NCI-H1048 (cell line): ENCODE measurements around the gene ETFA.

Source experiments
- DNase-seq: peaks from one replicate; lab custom pipeline; 2025; lab: John Stamatoyannopoulos, UW

Gene ETFA

GRCh38 chr15:76340198-76340802 is 29.0 kb upstream of the ETFA start:
- no peak for DNase-seq

DNA sequence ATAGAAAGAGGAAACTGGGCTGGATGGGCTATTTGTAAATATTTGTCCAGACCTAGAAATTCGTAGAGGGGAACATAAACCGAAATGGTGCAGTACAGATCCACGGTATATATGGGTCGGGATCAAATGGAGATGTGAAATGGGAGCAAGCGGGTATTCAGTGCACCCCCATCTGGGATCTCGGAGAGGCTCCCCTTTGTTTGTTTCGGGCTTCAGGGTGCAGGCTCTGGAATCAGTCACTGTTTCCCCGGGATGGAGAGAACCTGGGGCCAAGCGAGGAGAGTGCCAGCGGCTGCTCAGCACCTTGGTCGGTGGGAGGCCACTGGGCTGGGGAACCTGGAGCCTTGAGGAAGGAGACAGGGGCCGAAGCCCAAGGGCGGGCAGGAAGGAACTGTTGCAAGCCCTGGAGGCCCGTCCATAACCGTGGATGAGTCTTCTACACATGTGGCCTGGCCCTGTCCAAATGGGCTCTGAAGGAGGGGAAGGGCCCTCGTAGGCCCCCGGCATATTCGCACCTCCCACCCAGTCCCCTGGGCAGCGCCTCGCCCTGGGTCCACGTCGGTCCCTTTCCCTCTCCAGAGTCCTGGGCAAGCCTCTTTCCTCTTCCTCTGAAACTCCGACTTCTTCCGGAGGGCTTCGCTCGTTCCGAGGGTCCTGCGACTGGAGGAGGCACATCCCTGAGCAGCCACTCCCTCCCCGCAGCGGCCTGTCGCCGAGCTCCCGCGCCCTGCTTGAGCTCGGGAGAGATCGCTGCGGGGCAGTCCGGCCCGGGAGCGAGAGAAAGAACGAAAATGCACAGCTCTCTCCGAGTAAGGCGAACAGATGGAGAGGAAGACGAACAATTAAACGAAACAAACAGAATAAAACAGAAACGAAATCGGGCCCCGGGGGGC is 28.3 kb upstream of the ETFA start:
- no peak for DNase-seq

DNA sequence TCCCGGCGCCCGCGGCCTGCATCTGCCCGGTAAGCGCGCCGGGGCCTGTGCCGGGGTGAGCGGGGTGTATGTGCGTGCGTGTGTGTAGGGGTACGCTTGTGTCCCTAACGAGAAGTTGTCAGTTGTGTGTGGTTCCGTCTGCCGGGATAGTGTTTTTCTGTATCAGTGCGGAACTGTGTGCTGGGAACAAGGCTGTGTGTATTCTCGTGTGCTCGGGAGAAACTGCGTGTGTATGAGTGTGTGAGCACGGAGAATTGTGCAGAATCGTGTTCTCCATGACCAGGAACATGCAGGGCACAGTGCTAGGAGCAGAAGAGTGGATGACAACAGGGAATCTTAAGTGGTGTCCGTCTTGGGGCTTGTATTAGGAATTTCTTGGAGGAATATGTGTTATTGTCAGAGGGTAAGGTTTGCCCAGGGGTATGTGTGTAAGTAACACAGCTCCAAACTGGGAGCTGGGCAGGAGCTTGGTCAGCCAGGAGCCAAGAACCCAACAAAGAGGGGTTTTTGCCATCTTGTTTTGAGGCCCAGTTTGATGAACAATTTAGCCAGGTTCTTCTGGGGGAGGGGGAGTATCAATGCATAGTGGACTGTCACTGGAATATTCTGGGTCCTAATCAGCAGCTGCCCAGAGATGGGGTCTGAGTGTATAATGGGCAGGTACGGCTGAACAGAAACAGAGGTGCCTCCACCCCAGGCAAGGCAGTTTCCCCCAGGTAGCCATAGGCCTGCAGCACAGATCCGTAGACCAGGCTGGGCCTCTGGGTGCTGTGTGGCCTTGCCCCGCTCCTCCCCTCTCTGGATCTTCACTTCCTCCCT is 27.4 kb upstream of the ETFA start:
- no peak for DNase-seq

- DNase-seq, result no peak
Observed at GRCh38 chr15:76337696-76338485, 26.6 kb upstream of the ETFA start.

GRCh38 chr15:76337059-76337695 is 25.9 kb upstream of the ETFA start:
- DNase-seq, result no peak

DNA sequence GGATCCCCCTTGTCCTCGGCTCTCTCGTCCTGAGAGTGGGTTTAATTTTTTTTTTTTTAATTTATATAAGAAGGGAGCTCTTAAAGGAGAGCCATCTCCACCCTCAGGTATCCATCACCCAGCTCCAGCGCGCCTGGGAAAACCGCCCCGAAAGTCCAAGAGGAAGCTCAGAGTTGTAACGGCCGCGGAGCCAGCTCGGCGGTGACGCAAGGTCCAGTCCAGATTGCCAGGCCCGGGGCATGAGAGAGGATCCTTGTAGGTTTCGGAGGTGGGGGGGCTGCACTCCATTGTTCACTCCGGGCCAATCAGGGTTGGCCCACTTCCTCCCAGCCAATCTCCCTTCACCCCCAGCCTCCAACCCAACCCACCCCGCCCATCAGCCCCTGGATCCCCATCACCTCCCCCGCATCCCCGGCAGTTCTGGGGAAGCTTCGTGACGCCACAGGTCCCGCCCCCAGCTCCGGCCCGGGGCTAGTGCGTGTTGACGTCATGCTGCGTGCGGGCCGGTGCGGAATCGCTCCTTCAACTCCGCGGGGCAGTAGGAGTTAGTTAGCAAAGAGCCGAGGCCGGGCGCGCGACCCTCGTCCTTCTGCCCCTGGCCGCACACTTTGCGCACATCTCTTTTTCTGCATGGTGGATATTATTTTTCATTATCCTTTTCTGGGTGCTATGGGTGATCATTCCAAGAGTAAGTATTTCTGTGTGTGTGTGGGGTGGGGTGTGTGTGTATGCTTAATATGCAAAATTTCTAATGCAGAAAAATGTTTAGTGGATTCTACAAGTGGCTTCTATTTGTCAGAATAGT is 25.2 kb upstream of the ETFA start, which contains the start of gene ISL2:
TSS of gene ISL2 (plus strand) at position 520 of the 805 bp plus-strand sequence. CDS start at position 631, 111 bp downstream.
- DNase-seq, result peak; percentile 91

- DNase-seq, result no peak
Observed at GRCh38 chr15:76335307-76336253, 24.3 kb upstream of the ETFA start.

DNA sequence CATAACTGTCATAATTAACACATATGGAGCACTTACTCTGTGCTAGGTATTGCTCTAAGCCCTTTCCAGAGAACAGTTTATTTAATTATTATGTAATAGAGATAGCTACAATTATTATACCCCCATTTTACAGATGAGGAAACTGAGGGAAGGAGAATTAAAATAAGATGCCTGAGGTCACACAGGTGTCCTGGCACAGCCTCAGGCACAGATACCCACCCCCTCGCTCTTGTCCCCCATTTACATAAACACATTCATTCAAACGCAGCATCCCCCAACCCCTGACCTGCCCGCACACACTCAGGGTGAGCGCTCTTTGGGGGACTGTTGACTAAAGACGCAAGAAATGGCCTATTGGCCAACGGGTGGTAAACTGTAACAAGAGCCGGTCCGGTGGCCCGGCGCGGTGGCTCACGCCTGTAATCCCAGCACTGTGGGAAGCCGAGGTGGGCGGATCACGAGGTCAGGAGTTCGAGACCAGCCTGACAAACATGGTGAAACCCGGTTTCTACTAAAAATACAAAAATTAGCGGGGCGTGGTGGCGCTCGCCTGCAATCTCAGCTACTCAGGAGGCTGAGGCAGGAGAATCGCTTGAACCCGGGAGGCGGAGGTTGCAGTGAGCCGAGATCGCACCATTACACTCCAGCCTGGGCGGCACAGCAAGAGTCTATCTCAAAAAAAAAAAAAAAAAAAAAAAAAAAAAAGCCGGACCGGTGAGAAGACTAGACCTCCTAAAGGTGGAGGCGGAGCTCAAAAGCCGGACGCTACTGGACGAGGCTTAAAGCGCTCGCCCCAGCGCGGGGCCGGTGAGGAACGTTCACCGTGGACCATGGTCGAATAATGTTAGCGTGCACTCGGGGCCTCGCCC is 23.4 kb upstream of the ETFA start:
- DNase-seq, result no peak

DNA sequence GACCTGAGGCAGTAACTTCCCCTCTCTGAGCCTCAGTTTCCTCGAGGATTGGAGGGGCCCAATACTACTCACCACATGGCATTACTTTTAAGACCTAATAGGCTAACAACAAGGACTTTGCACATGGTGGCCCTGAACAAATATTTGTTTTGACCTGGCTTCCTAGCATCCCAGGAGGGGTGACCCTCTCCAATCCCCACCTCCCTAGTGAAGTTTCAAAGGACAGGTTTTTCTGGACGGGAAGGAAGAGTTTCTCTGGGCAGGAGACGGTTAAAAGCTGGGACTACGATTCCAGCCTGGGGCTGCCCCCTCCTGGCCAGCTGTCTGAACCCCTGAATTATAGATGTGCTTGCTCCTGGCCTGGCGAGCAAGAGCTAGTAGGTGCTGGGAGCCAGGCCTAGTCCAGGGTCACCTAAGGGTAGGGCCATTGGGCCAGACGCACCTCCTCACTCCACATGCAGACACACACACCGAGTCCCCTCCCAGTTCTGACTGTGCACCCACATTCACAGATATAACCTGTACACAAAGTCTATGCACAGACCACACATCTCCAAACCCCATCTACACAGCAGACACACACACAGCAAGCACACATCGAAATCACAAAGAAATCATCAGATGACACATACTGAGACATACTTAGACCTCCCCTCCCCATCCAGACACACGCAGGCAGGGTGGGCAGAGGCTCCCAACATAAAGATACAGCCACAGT is 22.6 kb upstream of the ETFA start:
- DNase-seq, result no peak

- DNase-seq, result no peak
Observed at GRCh38 chr15:76333309-76333708, 22.0 kb upstream of the ETFA start.

DNA sequence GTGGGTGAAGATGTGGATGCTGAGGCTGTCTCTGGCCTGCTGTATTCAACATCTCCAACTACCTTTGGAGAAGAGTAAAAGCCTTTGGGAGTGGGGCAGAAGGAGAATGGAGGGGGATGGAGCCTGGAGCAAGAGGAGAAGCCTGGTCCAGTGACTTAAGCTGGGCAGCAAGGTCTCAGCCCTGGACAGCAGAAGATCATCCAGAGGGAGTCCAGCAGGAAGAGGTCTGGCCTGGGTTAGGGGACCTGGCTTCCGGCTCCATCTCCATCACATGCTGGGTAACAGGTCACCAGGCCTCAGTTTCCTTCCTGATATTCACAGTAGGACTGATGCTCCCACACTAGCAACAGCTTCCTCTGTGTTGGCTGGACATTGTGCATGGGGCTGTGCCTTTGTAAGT is 21.5 kb upstream of the ETFA start:
- DNase-seq, result no peak

DNA sequence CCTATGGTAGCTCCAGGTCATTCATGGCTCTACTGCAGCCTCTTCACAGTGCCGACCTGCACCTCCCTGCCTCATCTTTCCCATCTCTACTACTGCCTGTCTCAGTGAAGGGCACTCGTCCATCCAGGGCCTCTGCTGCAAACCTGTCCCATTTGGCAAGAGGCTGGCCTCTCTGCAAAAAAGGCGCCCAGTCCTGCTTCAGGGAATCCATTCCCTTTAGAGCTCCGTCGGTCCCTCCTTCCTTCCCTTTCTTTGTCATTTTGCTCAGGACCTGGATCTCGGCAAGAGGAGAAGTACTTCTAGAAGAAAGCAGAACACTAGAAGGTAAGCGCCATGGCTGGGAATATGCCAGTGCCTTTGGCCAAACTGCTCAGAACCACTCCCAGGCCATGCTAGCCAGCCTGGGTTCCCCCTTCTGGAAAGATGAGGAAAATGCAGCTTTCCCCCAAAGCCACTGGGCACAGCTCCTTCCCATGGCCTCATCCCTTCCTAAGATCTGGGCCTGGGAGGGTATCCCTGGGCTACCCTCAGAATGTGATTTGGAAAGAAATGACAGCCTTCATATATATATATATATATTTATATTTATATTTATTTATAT is 18.9 kb upstream of the ETFA start:
- no peak for DNase-seq

- no peak for DNase-seq
Observed at GRCh38 chr15:76328958-76329357, 17.7 kb upstream of the ETFA start.

DNA sequence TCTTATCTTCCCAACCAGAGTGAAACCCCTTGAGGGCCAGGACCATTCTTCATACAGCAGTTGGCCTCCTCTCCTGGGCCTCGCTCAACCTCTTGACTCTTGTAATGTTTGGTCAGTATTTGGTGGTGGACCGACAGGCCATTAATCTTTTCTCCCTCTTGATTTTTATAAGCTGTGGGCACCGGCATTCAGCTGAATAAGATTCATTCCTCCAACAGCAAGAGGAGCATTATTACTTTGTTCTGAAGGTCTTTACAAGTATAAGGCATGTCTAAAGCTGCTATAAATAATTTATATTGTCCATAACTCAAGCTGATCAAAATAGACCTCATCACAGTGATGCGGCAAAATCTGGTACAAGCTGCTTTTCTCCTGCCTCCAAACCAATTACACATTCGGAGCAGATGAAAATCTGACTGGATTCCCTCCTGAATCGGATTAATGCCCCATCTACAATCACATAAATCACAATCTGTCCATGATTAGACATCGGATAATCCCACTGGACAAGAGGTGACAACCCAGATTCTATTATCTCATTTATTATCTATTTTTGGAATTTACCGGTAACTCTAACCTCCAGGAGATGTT is 16.9 kb upstream of the ETFA start:
- no peak for DNase-seq

- no peak for DNase-seq
Observed at GRCh38 chr15:76327191-76328105, 16.2 kb upstream of the ETFA start.

DNA sequence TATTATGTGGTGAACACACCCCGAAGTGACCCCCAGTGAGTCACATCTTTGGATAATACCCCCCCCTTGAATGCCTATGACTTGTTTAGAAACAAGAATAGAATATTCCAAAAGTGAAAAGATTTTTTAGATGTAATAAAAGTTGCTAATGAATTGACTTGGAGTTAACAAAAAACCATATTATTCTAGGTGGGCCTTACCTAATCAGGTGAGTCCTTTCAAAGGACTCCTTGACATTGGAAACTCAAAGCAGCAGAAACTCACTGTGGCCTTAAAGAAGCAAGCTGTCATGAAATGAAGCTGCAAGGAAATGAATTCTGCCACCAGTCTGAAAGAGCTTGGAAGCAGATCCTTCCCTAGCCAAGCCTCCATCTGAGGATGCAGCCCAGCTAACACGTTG is 14.4 kb upstream of the ETFA start:
- no peak for DNase-seq
